PC-9 (cell line): ENCODE data around the gene KCNE2.

Experiments
- CTCF ChIP-seq: fragments of 200-600 bp; sonication (generic); conservative IDR thresholded peaks from 2 replicates; pipeline ENCODE4 v1.6.1; 2017; ENCODE audit warnings: mixed run types, antibody characterized with exemption, mild to moderate bottlenecking, moderate library complexity
- EZH2 ChIP-seq: fragments of 200-600 bp; sonication (generic); IDR thresholded peaks from 2 replicates; pipeline ENCODE4 v1.8.0; 2017; ENCODE audit warnings: antibody characterized with exemption, low read depth

GRCh38 chr21:34319585-34319984, 44.2 kb upstream of the KCNE2 start:
- TF ChIP-seq CTCF (no peak), EZH2 (no peak)
